Left kidney (tissue), 2 donors: Measurements from ENCODE around the gene CRX. TPM values are rescaled to one million over a fixed set of nuclear protein-coding genes. Genes with fewer than 3 reads are reported as not detected.
"Not testable (repeated sequence)": the region's sequence is repeated elsewhere in the genome, so short reads cannot be mapped to it uniquely, and the experiment has no call there.

Source experiments
- DNase-seq: peaks from one replicate; pipeline ENCODE4 v3.0.0-alpha.2; 2013
- polyA plus RNA-seq: library from polyadenylated mRNA; unstranded; fragments of 120-200 nt; gene quantifications from one replicate; pipeline ENCODE4 v1.2.1, GENCODE V29; 2013; ENCODE audit not compliant: insufficient read length

Gene CRX
- polyA plus RNA-seq, 1 donor = 0.15 TPM

GRCh38 chr19:47859838-47860237, 38.1 kb downstream of the CRX start:
- DNase-seq = not testable (repeated sequence)

GRCh38 chr19:47860602-47861297, 39.0 kb downstream of the CRX start:
- DNase-seq = no peak

GRCh38 chr19:47861630-47862029, 39.9 kb downstream of the CRX start:
- no peak for DNase-seq

- DNase-seq = peak; percentile 82
Measured at GRCh38 chr19:47863514-47863936, 41.8 kb downstream of the CRX start.

GRCh38 chr19:47865166-47865565, 43.4 kb downstream of the CRX start:
- DNase-seq = no peak

GRCh38 chr19:47878906-47879305, 57.2 kb downstream of the CRX start:
- no peak for DNase-seq

- not testable (repeated sequence) for DNase-seq
Measured at GRCh38 chr19:47879385-47879784, 57.6 kb downstream of the CRX start.

- DNase-seq = no peak
Measured at GRCh38 chr19:47881757-47882156, 60.0 kb downstream of the CRX start.

- no peak for DNase-seq
Measured at GRCh38 chr19:47882890-47883289, 61.2 kb downstream of the CRX start.

GRCh38 chr19:47885067-47885463, 63.3 kb downstream of the CRX start:
- no peak for DNase-seq

- no peak for DNase-seq
Measured at GRCh38 chr19:47886010-47886559, 64.3 kb downstream of the CRX start, which contains the start of gene SULT2A1. SULT2A1 (minus strand) TSS chr19:47886315; CDS start chr19:47886257, 58 bp downstream.

- DNase-seq = no peak
Measured at GRCh38 chr19:47890865-47891621, 69.3 kb downstream of the CRX start.

- DNase-seq = no peak
Measured at GRCh38 chr19:47891622-47891922, 69.8 kb downstream of the CRX start.

- DNase-seq = peak; percentile 13
Measured at GRCh38 chr19:47891923-47892666, 70.4 kb downstream of the CRX start.

Other genes starting within 250 kb of the CRX start
- 0.27 TPM for gene ZNF541, start 248.8 kb upstream of the CRX start, polyA plus RNA-seq
- 13.0 TPM for gene BICRA, start 212.8 kb upstream of the CRX start, polyA plus RNA-seq
- gene EHD2, start 108.5 kb upstream of the CRX start, polyA plus RNA-seq = 27.4 TPM
- 316 TPM for gene NOP53, start 76.4 kb upstream of the CRX start, polyA plus RNA-seq
- gene SELENOW, start 43.2 kb upstream of the CRX start, polyA plus RNA-seq = 110 TPM
- not detected for gene TPRX1, start 17.4 kb upstream of the CRX start, polyA plus RNA-seq
- gene TPRX2, start 37.3 kb downstream of the CRX start, polyA plus RNA-seq = not detected
- gene SULT2A1, start 64.4 kb downstream of the CRX start, polyA plus RNA-seq = 0.18 TPM
- gene BSPH1, start 170.2 kb downstream of the CRX start, polyA plus RNA-seq = not detected
- gene ELSPBP1, start 172.7 kb downstream of the CRX start, polyA plus RNA-seq = 0.25 TPM
- not detected for gene CABP5, start 222.1 kb downstream of the CRX start, polyA plus RNA-seq